ENCODE measurements around the gene ELOF1. TPM values are rescaled to one million over a fixed set of nuclear protein-coding genes. Genes with fewer than 3 reads are reported as not detected.
A peak's percentile ranks its signal among the peaks of the same experiment; 100 is the strongest.
"Not testable (repeated sequence)": the region's sequence is repeated elsewhere in the genome, so short reads cannot be mapped to it uniquely, and the experiment has no call there.

The ELOF1 gene
- total and polyA plus RNA-seq, 7 experiments from 2014 or later = 34.0 to 95.5 (median 48.4) TPM

- Histone ChIP-seq H3K9me3 (ENCODE audit: control insufficient read depth in 2 of 3, low read length in 3 of 3) (no peaks in the 10 kb centered on the region), H3K4me1 (ENCODE audit: control insufficient read depth in 2 of 2, insufficient read depth in 2 of 2, low read length in 2 of 2) (peaks cover 5 to 29% of the 10 kb centered on the region in 2 donors), H3K36me3 (ENCODE audit: control insufficient read depth in 2 of 3, insufficient read depth in 3 of 3, low read length in 3 of 3) (peaks cover 0 to 18% (median 0%) of the 10 kb centered on the region in 3 experiments), H3K27ac (ENCODE audit: low read depth, low read length) (no peak overlapping the region), H3K27me3 (ENCODE audit: control insufficient read depth in 2 of 2, insufficient read depth in 2 of 2, low read length in 2 of 2) (no peaks in the 10 kb centered on the region), H3K4me3 (ENCODE audit: low read length) (no peak overlapping the region)
- POLR2A ChIA-PET = no interaction called here
- peaks cover 0 to 15% (median 0%) of the 10 kb centered on the region in 5 donors for H3K36me3 Mint-ChIP-seq
- H3K9me3 Mint-ChIP-seq = no peaks in the 10 kb centered on the region
- intact Hi-C loops (cut with micrococcal nuclease) = no loop called here
- CTCF ChIA-PET = interaction anchor here (0.5 to 0.6 kb wide), 2 partner anchors 32 to 586 kb away, joined by 3 to 4 read pairs; partner anchors contain the start of gene ZNF136
- H3K27ac Mint-ChIP-seq = peak overlapping the region in 6 of 9 donors; percentile 9 to 75 (median 58)
- H3K4me1 Mint-ChIP-seq = peaks cover 5 to 36% (median 22%) of the 10 kb centered on the region in 7 donors
- ATAC-seq (no peak), DNase-seq (no peak)
- no peaks in the 10 kb centered on the region for H3K27me3 Mint-ChIP-seq
- H3K4me3 Mint-ChIP-seq = peak overlapping the region in 4 of 10 donors; percentile 12 to 45 (median 36)
Observed at GRCh38 chr19:11576227-11576626, 17.2 kb upstream of the ELOF1 start.

GRCh38 chr19:11574689-11575088 lies 15.7 kb upstream of the ELOF1 start:
- Mint-ChIP-seq H3K27ac (peak overlapping the region in 3 of 9 donors; percentile 25 to 55 (median 48)), H3K27me3 (no peaks in the 10 kb centered on the region), H3K4me3 (no peak overlapping the region), H3K9me3 (no peaks in the 10 kb centered on the region), H3K36me3 (peaks cover 0 to 15% (median 0%) of the 10 kb centered on the region in 5 donors), H3K4me1 (peaks cover 0 to 23% (median 16%) of the 10 kb centered on the region in 7 donors)
- Histone ChIP-seq H3K27me3 (ENCODE audit: control insufficient read depth in 2 of 2, insufficient read depth in 2 of 2, low read length in 2 of 2) (no peaks in the 10 kb centered on the region), H3K27ac (ENCODE audit: low read depth, low read length) (no peak overlapping the region), H3K4me1 (ENCODE audit: control insufficient read depth in 2 of 2, insufficient read depth in 2 of 2, low read length in 2 of 2) (peaks cover 5 to 14% of the 10 kb centered on the region in 2 donors), H3K36me3 (ENCODE audit: control insufficient read depth in 2 of 3, insufficient read depth in 3 of 3, low read length in 3 of 3) (peaks cover 0 to 18% (median 0%) of the 10 kb centered on the region in 3 experiments), H3K9me3 (ENCODE audit: control insufficient read depth in 2 of 3, low read length in 3 of 3) (no peaks in the 10 kb centered on the region), H3K4me3 (ENCODE audit: low read length) (no peak overlapping the region)
- intact Hi-C loops (cut with micrococcal nuclease) = no loop called here
- ATAC-seq = no peak
- POLR2A ChIA-PET = no interaction called here
- no peak for DNase-seq
- CTCF ChIA-PET = interaction anchor here (0.5 kb wide), 1 partner anchor 1154 kb away, joined by 4 read pairs; no protein-coding TSS in a partner anchor

GRCh38 chr19:11573763-11574162 lies 14.7 kb upstream of the ELOF1 start:
- H3K27me3 ChIP-seq (ENCODE audit: control insufficient read depth in 2 of 2, insufficient read depth in 2 of 2, low read length in 2 of 2); H3K4me3 Mint-ChIP-seq; H3K27ac Mint-ChIP-seq; H3K27me3 Mint-ChIP-seq; H3K4me3 ChIP-seq (ENCODE audit: low read length); intact Hi-C loops (cut with micrococcal nuclease); H3K4me1 ChIP-seq (ENCODE audit: control insufficient read depth in 2 of 2, insufficient read depth in 2 of 2, low read length in 2 of 2); H3K27ac ChIP-seq (ENCODE audit: low read depth, low read length); ATAC-seq; H3K9me3 Mint-ChIP-seq; POLR2A ChIA-PET; DNase-seq; H3K9me3 ChIP-seq (ENCODE audit: control insufficient read depth in 2 of 3, low read length in 3 of 3); CTCF ChIA-PET: not testable (repeated sequence)
- Mint-ChIP-seq H3K36me3 (peaks cover 0 to 15% (median 0%) of the 10 kb centered on the region in 5 donors), H3K4me1 (peaks cover 0 to 18% (median 15%) of the 10 kb centered on the region in 7 donors)
- peaks cover 0 to 18% (median 0%) of the 10 kb centered on the region in 3 experiments for H3K36me3 ChIP-seq (ENCODE audit: control insufficient read depth in 2 of 3, insufficient read depth in 3 of 3, low read length in 3 of 3)

GRCh38 chr19:11573354-11573753 lies 14.3 kb upstream of the ELOF1 start:
- ChIA-PET POLR2A (interaction anchor here (0.6 kb wide), 1 partner anchor 142 kb away, joined by 4 read pairs; no protein-coding TSS in a partner anchor), CTCF (interaction anchor here (0.6 kb wide), 1 partner anchor 12 kb away, joined by 3 read pairs; no protein-coding TSS in a partner anchor)
- intact Hi-C loops (cut with micrococcal nuclease); H3K9me3 Mint-ChIP-seq; ATAC-seq; DNase-seq; H3K4me3 Mint-ChIP-seq; H3K27me3 ChIP-seq (ENCODE audit: control insufficient read depth in 2 of 2, insufficient read depth in 2 of 2, low read length in 2 of 2); H3K4me3 ChIP-seq (ENCODE audit: low read length); H3K4me1 ChIP-seq (ENCODE audit: control insufficient read depth in 2 of 2, insufficient read depth in 2 of 2, low read length in 2 of 2); H3K9me3 ChIP-seq (ENCODE audit: control insufficient read depth in 2 of 3, low read length in 3 of 3); H3K27me3 Mint-ChIP-seq; H3K27ac ChIP-seq (ENCODE audit: low read depth, low read length): not testable (repeated sequence)
- peaks cover 0 to 15% (median 0%) of the 10 kb centered on the region in 5 donors for H3K36me3 Mint-ChIP-seq
- H3K4me1 Mint-ChIP-seq = peaks cover 0 to 18% (median 14%) of the 10 kb centered on the region in 7 donors
- peak overlapping the region in 1 of 9 donors; percentile 62 for H3K27ac Mint-ChIP-seq
- peaks cover 0 to 18% (median 0%) of the 10 kb centered on the region in 3 experiments for H3K36me3 ChIP-seq (ENCODE audit: control insufficient read depth in 2 of 3, insufficient read depth in 3 of 3, low read length in 3 of 3)

GRCh38 chr19:11570039-11570462 lies 11.0 kb upstream of the ELOF1 start:
- POLR2A ChIA-PET = no interaction called here
- H3K36me3 Mint-ChIP-seq = peaks cover 0 to 11% (median 4%) of the 10 kb centered on the region in 5 donors
- H3K27ac ChIP-seq (ENCODE audit: low read depth, low read length) = no peak overlapping the region

GRCh38 chr19:11566164-11566563 lies 7.1 kb upstream of the ELOF1 start:
- no peaks in the 10 kb centered on the region for H3K9me3 ChIP-seq (ENCODE audit: control insufficient read depth in 2 of 3, low read length in 3 of 3)
- no peaks in the 10 kb centered on the region for H3K9me3 Mint-ChIP-seq
- intact Hi-C loops (cut with micrococcal nuclease) = no loop called here
- H3K4me3 ChIP-seq (ENCODE audit: low read length) = no peak overlapping the region
- peaks cover 0 to 8% (median 4%) of the 10 kb centered on the region in 5 donors for H3K36me3 Mint-ChIP-seq
- ChIA-PET POLR2A (no interaction called here), CTCF (interaction anchor here (0.7 kb wide), 1 partner anchor 19 kb away, joined by 5 read pairs; no protein-coding TSS in a partner anchor)
- no peaks in the 10 kb centered on the region for H3K36me3 ChIP-seq (ENCODE audit: control insufficient read depth in 2 of 3, insufficient read depth in 3 of 3, low read length in 3 of 3)
- no peaks in the 10 kb centered on the region for H3K27me3 ChIP-seq (ENCODE audit: control insufficient read depth in 2 of 2, insufficient read depth in 2 of 2, low read length in 2 of 2)
- no peak overlapping the region for H3K27ac ChIP-seq (ENCODE audit: low read depth, low read length)
- H3K4me3 Mint-ChIP-seq = no peak overlapping the region
- H3K27ac Mint-ChIP-seq = no peak overlapping the region
- H3K27me3 Mint-ChIP-seq = no peaks in the 10 kb centered on the region
- DNase-seq (no peak), ATAC-seq (no peak)
- H3K4me1 Mint-ChIP-seq = peaks cover 0 to 9% (median 6%) of the 10 kb centered on the region in 7 donors
- no peaks in the 10 kb centered on the region for H3K4me1 ChIP-seq (ENCODE audit: control insufficient read depth in 2 of 2, insufficient read depth in 2 of 2, low read length in 2 of 2)

More at GRCh38 chr19:11570039-11570462, 11.0 kb upstream of the ELOF1 start:
- H3K4me3 Mint-ChIP-seq = no peak overlapping the region
- no peaks in the 10 kb centered on the region for H3K9me3 Mint-ChIP-seq
- no peak overlapping the region for H3K4me3 ChIP-seq (ENCODE audit: low read length)
- no peaks in the 10 kb centered on the region for H3K4me1 ChIP-seq (ENCODE audit: control insufficient read depth in 2 of 2, insufficient read depth in 2 of 2, low read length in 2 of 2)
- intact Hi-C loops (cut with micrococcal nuclease) = no loop called here
- H3K27ac Mint-ChIP-seq = no peak overlapping the region
- CTCF ChIA-PET = interaction anchor here (0.6 kb wide), 1 partner anchor 1102 kb away, joined by 4 read pairs; no protein-coding TSS in a partner anchor
- H3K4me1 Mint-ChIP-seq = peaks cover 0 to 6% (median 0%) of the 10 kb centered on the region in 7 donors
- no peaks in the 10 kb centered on the region for H3K27me3 Mint-ChIP-seq
- H3K36me3 ChIP-seq (ENCODE audit: control insufficient read depth in 2 of 3, insufficient read depth in 3 of 3, low read length in 3 of 3) = peaks cover 0 to 4% (median 0%) of the 10 kb centered on the region in 3 experiments
- H3K27me3 ChIP-seq (ENCODE audit: control insufficient read depth in 2 of 2, insufficient read depth in 2 of 2, low read length in 2 of 2) = no peaks in the 10 kb centered on the region
- ATAC-seq (no peak), DNase-seq (no peak)
- H3K9me3 ChIP-seq (ENCODE audit: control insufficient read depth in 2 of 3, low read length in 3 of 3) = no peaks in the 10 kb centered on the region

- H3K9me3 Mint-ChIP-seq; H3K4me1 ChIP-seq (ENCODE audit: control insufficient read depth in 2 of 2, insufficient read depth in 2 of 2, low read length in 2 of 2); H3K27me3 Mint-ChIP-seq; POLR2A ChIA-PET; ATAC-seq; CTCF ChIA-PET; H3K27me3 ChIP-seq (ENCODE audit: control insufficient read depth in 2 of 2, insufficient read depth in 2 of 2, low read length in 2 of 2); DNase-seq; H3K4me3 Mint-ChIP-seq; H3K27ac Mint-ChIP-seq; H3K27ac ChIP-seq (ENCODE audit: low read depth, low read length); H3K9me3 ChIP-seq (ENCODE audit: control insufficient read depth in 2 of 3, low read length in 3 of 3); H3K36me3 ChIP-seq (ENCODE audit: control insufficient read depth in 2 of 3, insufficient read depth in 3 of 3, low read length in 3 of 3); H3K36me3 Mint-ChIP-seq; H3K4me3 ChIP-seq (ENCODE audit: low read length); intact Hi-C loops (cut with micrococcal nuclease): not testable (repeated sequence)
- H3K4me1 Mint-ChIP-seq = peaks cover 1 to 12% (median 8%) of the 10 kb centered on the region in 7 donors
Observed at GRCh38 chr19:11565649-11565980, 6.6 kb upstream of the ELOF1 start.
